Esophagus squamous epithelium (tissue), 5 donors: Measurements from ENCODE around the gene ZFAND3. TPM values are rescaled to one million over a fixed set of nuclear protein-coding genes. Genes with fewer than 3 reads are reported as not detected.

Experiments used
- DNase-seq: peaks from one replicate; lab custom pipeline; 2025; lab: John Stamatoyannopoulos, UW
- H3K27ac ChIP-seq, 4 donors: fragments of 200-600 bp; sonication (generic); one replicate each; pipeline ENCODE4 v1.5.1; 2016 to 2019; ENCODE audit warnings: mild to moderate bottlenecking in 1 of 4
- H3K27me3 ChIP-seq, 4 donors: fragments of 200-600 bp; sonication (generic); 1 replicate in 3 of 4; 2 replicates in 1 of 4; pipeline versions ENCODE4 v1.5.1 to v1.6.0; 2017 to 2021; ENCODE audit warnings: antibody characterized with exemption in 1 of 4
- H3K36me3 ChIP-seq, 3 donors: fragments of 200-600 bp; sonication (generic); one replicate each; pipeline ENCODE4 v1.5.1; 2016 to 2019
- H3K4me1 ChIP-seq, 3 donors: fragments of 200-600 bp; sonication (generic); one replicate each; pipeline ENCODE4 v1.5.1; 2017 to 2019
- H3K4me3 ChIP-seq, 4 donors: fragments of 200-600 bp; sonication (generic); 1 replicate in 3 of 4; 2 replicates in 1 of 4; pipeline ENCODE4 v1.5.1; 2016 to 2019; ENCODE audit warnings: mild to moderate bottlenecking in 2 of 4, moderate library complexity in 1 of 4
- H3K9me3 ChIP-seq, 3 donors: fragments of 200-600 bp; sonication (generic); one replicate each; pipeline ENCODE4 v1.5.1; 2016 to 2019
- POLR2A ChIP-seq, 4 donors: fragments of 450-650 bp; IDR thresholded peaks; one replicate each; pipeline ENCODE4 v1.6.1; 2017; ENCODE audit warnings: antibody characterized with exemption in 4 of 4, mild to moderate bottlenecking in 4 of 4, moderate library complexity in 3 of 4
- WGBS, 2 donors: methylation state at CpG; one replicate each; pipeline ENCODE4 v1.1.5; 2018; 5-methylcytosine and 5-hydroxymethylcytosine counted together
- intact Hi-C: fragments of 100-400 bp; cut with DNase I; formaldehyde crosslinking; loops from one replicate; pipeline ENCODE4 v1.15.0; 2022
- total RNA-seq, 4 donors: library from RNA; depleted of rRNA; stranded (reverse); fragments of >200 nt; gene quantifications; one replicate each; pipeline ENCODE4 v1.1.0, GENCODE V29; 2016
- TF ChIP-seq, protein P1 (sequence below), 6 experiments: fragments of 450-650 bp in 4 of 6; fragments of 200-600 bp in 2 of 6; sonication (generic) in 2 of 6; IDR thresholded peaks; one replicate each; pipeline ENCODE4 v1.5.1; 2016 to 2019; ENCODE audit warnings: antibody characterized with exemption in 6 of 6, mild to moderate bottlenecking in 4 of 6, moderate library complexity in 4 of 6
- donor health status: DM: yes; HTN: yes; CAD: no.

ZFAND3 gene
- total RNA-seq, 4 donors from 2014 or later: 15.7 to 23.8 (median 20.9) TPM

DNA sequence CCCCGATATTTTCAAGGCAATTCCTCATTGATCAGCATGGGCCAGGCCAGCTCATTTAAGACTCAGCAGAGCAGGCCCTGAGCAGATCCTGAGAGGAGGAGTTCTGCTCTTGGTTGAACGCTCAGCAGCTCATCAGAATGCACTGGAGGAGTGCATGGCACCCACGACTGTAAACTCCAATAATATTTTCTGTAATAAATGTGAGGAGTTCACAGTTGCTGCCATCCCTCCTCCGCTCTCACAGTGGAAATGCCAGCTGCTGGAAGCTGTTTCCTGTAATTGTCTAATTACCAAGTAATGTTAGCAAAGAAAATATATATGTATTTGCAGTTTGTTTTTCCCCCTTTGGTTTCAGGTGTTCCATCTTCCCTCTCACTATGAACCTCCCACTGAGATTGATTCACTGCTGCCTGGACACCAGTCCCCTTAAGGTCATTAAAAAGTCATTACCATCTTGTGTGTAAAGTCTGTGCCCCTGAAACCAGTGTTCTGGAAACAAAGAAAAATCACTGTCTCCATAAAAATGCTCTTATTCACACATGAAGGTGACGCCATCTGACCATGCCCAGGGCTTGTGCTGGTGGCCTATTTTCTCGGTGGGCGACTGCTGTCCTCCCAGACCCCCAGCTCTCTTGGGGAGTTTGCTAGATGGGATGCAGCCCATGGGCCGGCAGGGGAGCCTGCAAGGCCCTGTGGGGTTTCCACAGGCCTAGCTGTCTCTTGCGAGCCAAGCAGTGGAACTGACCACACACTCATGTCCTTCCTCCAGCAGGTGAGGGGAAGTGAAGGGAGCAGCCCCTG lies 374.2 kb downstream of the ZFAND3 start:
- no peak for DNase-seq
- H3K9me3 ChIP-seq: no peaks in the 10 kb centered on the region
- intact Hi-C loops: no loop called here
- no peak overlapping the region for H3K27ac ChIP-seq
- no peaks in the 10 kb centered on the region for H3K27me3 ChIP-seq
- WGBS, 2 donors: 54 to 76% methylated on average over 4 to 7 of the region's 9 CpGs
- TF ChIP-seq POLR2A (IDR thresholded peaks at IDR 0.05): no peak
- TF ChIP-seq, protein P1, sequence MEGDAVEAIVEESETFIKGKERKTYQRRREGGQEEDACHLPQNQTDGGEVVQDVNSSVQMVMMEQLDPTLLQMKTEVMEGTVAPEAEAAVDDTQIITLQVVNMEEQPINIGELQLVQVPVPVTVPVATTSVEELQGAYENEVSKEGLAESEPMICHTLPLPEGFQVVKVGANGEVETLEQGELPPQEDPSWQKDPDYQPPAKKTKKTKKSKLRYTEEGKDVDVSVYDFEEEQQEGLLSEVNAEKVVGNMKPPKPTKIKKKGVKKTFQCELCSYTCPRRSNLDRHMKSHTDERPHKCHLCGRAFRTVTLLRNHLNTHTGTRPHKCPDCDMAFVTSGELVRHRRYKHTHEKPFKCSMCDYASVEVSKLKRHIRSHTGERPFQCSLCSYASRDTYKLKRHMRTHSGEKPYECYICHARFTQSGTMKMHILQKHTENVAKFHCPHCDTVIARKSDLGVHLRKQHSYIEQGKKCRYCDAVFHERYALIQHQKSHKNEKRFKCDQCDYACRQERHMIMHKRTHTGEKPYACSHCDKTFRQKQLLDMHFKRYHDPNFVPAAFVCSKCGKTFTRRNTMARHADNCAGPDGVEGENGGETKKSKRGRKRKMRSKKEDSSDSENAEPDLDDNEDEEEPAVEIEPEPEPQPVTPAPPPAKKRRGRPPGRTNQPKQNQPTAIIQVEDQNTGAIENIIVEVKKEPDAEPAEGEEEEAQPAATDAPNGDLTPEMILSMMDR (IDR thresholded peaks at IDR 0.05): no peak
- no peak overlapping the region for H3K4me3 ChIP-seq
- no peaks in the 10 kb centered on the region for H3K4me1 ChIP-seq
- H3K36me3 ChIP-seq: peaks cover 0 to 8% (median 0%) of the 10 kb centered on the region in 3 donors

DNA sequence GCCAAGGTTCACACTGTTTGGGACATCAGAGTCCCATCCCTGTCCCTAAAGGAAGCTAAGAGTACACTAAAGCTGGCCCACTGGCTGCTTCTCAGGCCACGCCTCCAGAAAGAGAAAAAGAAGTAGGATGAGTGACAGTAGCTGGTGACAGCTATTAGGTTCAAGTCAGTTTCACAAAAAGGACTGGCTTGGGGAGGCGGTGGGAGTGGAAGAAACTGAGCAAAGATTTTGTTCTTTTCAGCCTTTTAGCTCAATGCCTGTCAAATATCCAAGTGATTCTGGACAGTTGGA lies 374.7 kb downstream of the ZFAND3 start:
- DNase-seq: no peak
- H3K4me1 ChIP-seq: no peaks in the 10 kb centered on the region
- TF ChIP-seq POLR2A (IDR thresholded peaks at IDR 0.05): no peak
- TF ChIP-seq, protein P1 (IDR thresholded peaks at IDR 0.05): no peak
- no peaks in the 10 kb centered on the region for H3K9me3 ChIP-seq
- peaks cover 0 to 8% (median 0%) of the 10 kb centered on the region in 3 donors for H3K36me3 ChIP-seq
- no peak overlapping the region for H3K4me3 ChIP-seq
- H3K27me3 ChIP-seq: no peaks in the 10 kb centered on the region
- intact Hi-C loops: no loop called here
- WGBS, 2 donors: 83 to 100% methylated on average over 1 to 2 of the region's 2 CpGs
- no peak overlapping the region for H3K27ac ChIP-seq

DNA sequence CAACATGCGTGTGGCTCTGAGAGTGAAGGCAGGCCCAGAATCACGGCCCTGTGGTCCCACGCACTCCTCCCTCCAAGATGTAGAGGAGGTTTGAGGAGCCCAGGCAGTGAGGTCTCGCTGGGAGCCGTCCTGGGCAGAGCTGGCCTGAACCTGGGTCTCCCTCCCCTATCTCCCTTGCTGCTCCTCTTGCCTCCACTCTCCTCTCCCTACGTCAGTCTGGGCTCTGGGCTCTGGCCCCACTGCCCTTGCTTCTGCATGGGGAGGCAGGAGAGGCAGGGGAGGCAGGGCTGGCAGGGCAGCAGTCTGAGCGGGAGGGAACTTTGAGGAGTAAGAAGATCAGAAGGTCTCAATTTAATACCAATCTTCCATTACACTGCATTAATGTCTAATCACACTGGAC lies 375.1 kb downstream of the ZFAND3 start:
- DNase-seq: no peak
- Histone ChIP-seq H3K4me3 (no peak overlapping the region), H3K4me1 (no peaks in the 10 kb centered on the region), H3K36me3 (peaks cover 0 to 8% (median 0%) of the 10 kb centered on the region in 3 donors), H3K27ac (no peak overlapping the region), H3K27me3 (no peaks in the 10 kb centered on the region), H3K9me3 (no peaks in the 10 kb centered on the region)
- 95% methylated on average over 4 to 6 of the region's 7 CpGs for WGBS, 2 donors
- TF ChIP-seq POLR2A (IDR thresholded peaks at IDR 0.05): no peak
- TF ChIP-seq, protein P1 (IDR thresholded peaks at IDR 0.05): no peak
- intact Hi-C loops: no loop called here

DNA sequence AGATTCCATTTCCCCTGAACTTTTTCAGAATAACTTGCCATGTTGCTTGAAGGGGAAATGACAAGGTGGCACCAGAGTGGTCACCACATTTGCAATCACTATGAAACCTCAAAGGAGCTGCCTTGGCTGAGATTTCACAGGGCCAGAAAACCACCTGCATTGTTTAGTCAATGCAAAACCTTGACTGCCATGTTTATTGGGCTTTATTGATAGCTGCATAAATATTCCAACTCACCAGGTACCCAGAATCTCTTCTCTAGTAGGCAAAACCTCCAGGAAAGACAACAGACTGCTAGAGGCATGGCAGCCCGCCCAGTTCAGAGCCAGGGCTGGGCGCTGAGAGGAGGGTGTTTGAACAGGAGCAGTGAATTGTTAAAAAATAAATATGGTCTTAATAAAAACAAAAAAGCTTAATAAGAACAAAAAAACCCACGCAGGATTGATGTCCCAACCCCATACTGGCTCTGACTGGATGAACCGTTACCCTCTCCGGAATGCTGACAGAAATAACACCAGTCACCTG lies 375.6 kb downstream of the ZFAND3 start:
- H3K4me1 ChIP-seq: no peaks in the 10 kb centered on the region
- no peak overlapping the region for H3K4me3 ChIP-seq
- H3K27ac ChIP-seq: no peak overlapping the region
- DNase-seq: no peak
- intact Hi-C loops: no loop called here
- peaks cover 0 to 8% (median 0%) of the 10 kb centered on the region in 3 donors for H3K36me3 ChIP-seq
- no peak for TF ChIP-seq POLR2A (IDR thresholded peaks at IDR 0.05)
- TF ChIP-seq, protein P1 (IDR thresholded peaks at IDR 0.05): no peak
- WGBS, 2 donors: 74 to 87% methylated on average over 5 of the region's 5 CpGs
- no peaks in the 10 kb centered on the region for H3K9me3 ChIP-seq
- no peaks in the 10 kb centered on the region for H3K27me3 ChIP-seq

DNA sequence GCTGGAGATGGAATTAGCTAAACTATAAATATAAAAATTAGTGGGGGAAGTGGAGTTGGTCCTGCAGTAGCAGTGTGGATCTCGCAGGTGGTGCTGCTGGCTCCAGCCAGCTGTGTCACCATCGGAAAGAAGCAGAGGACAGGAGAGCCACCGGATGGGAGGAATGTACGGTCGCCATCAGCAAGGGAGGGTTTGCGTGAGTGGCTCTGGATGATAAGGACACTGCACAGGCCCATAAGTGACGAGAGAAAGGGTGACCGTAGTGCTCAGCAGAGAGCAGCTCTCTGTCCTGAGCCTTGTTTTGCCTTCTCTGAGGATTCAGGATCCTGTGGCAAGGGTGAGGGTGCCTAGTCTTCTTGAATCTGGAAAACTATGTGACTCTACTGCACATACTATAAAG lies 378.7 kb downstream of the ZFAND3 start:
- intact Hi-C loops: no loop called here

More for the DNA sequence above, 378.7 kb downstream of the ZFAND3 start:
- H3K27me3 ChIP-seq: no peaks in the 10 kb centered on the region
- TF ChIP-seq, protein P1 (IDR thresholded peaks at IDR 0.05): no peak
- no peak for TF ChIP-seq POLR2A (IDR thresholded peaks at IDR 0.05)
- no peaks in the 10 kb centered on the region for H3K36me3 ChIP-seq
- H3K4me1 ChIP-seq: no peaks in the 10 kb centered on the region
- no peak overlapping the region for H3K4me3 ChIP-seq
- 86 to 95% methylated on average over 8 of the region's 8 CpGs for WGBS, 2 donors
- no peak for DNase-seq
- H3K9me3 ChIP-seq: no peaks in the 10 kb centered on the region
- H3K27ac ChIP-seq: no peak overlapping the region
